Kasumi-1 (cell line): Measurements from ENCODE around the gene AXIN1.
"Not testable (repeated sequence)": the region's sequence is repeated elsewhere in the genome, so short reads cannot be mapped to it uniquely, and the experiment has no call there.

Source experiments
- DNase-seq, 2 experiments: peaks; one replicate each; lab custom pipeline; 2025; lab: John Stamatoyannopoulos, UW

AXIN1 gene, protein sequence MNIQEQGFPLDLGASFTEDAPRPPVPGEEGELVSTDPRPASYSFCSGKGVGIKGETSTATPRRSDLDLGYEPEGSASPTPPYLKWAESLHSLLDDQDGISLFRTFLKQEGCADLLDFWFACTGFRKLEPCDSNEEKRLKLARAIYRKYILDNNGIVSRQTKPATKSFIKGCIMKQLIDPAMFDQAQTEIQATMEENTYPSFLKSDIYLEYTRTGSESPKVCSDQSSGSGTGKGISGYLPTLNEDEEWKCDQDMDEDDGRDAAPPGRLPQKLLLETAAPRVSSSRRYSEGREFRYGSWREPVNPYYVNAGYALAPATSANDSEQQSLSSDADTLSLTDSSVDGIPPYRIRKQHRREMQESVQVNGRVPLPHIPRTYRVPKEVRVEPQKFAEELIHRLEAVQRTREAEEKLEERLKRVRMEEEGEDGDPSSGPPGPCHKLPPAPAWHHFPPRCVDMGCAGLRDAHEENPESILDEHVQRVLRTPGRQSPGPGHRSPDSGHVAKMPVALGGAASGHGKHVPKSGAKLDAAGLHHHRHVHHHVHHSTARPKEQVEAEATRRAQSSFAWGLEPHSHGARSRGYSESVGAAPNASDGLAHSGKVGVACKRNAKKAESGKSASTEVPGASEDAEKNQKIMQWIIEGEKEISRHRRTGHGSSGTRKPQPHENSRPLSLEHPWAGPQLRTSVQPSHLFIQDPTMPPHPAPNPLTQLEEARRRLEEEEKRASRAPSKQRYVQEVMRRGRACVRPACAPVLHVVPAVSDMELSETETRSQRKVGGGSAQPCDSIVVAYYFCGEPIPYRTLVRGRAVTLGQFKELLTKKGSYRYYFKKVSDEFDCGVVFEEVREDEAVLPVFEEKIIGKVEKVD

GRCh38 chr16:352547-353403 is at the start of gene AXIN1:
Gene AXIN1, minus strand, starts transcription at chr16:352723. Its CDS starts 5,698 bp downstream, at chr16:347025.
- peak; percentile 66 to 80 for DNase-seq

DNA sequence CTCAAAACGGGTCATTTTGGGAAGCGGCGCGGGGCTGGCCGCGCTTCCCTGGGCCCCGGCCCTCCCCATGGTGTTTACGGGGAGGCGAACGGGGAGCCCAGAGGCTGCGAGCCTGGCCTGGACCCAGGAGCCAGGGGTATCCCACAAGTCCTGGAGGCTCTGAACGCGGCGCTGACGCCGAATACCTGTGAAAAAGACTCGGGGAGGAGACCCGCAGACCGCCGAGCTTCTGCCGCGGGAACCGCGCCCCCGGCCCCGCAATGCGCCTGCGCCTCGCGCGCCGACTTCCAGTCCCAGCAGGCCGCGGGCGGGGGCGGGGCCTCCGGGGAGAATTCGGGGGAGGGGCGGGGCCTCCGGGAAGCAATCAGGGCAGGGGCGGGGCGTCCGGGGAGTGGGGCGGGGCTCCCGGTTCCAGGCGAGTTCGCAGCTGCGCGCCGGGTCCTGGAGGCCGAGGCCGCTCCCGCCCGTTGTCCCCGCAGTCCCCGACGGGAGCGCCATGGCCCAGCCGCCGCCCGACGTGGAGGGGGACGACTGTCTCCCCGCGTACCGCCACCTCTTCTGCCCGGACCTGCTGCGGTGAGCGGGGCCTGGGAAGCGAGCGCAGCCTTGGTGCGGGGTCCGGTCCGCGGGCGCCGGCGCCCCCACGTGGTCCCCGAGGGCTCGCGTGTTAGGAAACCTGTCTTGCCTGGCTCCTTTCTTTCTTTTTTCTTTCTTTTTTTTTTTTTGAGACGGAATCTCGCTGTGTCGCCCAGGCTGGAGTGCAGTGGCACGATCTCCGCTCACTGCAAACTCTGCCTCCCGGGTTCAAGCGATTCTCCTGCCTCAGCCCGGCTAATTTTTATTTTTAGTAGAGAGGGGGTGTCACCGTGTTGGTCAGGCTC is 49.2 kb upstream of the AXIN1 start, which contains the start of gene DECR2:
DECR2 (plus strand) TSS at position 418 of the 881 bp plus-strand sequence; CDS start at position 497, 79 bp downstream.
- peak; percentile 33 to 43 for DNase-seq

DNA sequence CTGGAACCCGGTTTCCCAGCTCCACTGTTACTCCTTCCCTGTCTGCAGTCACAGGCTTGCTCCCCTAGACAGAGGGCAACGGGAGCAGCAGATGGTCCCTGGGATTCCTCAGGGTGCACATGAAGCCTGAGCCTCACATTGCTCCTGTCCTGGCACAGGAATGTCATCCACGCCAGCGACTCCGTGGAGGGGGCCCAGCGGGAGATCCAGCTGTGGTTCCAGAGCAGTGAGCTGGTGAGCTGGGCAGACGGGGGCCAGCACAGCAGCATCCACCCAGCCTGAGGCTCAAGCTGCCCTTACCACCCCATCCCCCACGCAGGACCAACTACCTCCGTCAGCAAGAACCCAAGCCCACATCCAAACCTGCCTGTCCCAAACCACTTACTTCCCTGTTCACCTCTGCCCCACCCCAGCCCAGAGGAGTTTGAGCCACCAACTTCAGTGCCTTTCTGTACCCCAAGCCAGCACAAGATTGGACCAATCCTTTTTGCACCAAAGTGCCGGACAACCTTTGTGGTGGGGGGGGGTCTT is 47.6 kb upstream of the AXIN1 start:
- no peak for DNase-seq

DNA sequence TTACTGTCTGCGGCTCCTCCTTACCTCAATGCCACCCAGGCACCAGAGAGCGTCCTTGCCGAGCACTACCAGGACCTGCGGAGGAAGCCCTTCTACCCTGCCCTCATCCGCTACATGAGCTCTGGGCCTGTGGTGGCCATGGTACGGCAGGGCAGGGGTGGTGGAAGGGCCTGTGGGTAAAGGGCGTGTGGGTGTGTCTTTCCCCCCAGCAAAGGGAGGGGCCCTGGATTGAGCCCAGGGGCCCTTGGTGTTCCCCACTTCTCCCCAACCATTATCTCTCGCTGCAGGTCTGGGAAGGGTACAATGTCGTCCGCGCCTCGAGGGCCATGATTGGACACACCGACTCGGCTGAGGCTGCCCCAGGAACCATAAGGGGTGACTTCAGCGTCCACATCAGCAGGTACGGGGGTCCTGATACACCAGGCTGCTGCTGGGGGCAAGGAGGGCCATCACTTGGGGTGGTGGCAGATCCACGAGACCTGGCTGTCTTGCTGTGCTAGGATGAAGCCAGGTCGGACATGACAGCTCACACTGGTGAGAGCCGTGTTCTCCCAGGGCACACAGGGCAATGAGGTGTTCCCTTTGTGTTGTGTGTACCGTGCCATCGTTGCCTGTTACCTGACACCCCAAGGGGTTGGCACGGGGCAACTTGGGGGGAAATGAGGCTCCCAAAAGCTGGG is 47.0 kb upstream of the AXIN1 start:
- DNase-seq, result no peak

DNA sequence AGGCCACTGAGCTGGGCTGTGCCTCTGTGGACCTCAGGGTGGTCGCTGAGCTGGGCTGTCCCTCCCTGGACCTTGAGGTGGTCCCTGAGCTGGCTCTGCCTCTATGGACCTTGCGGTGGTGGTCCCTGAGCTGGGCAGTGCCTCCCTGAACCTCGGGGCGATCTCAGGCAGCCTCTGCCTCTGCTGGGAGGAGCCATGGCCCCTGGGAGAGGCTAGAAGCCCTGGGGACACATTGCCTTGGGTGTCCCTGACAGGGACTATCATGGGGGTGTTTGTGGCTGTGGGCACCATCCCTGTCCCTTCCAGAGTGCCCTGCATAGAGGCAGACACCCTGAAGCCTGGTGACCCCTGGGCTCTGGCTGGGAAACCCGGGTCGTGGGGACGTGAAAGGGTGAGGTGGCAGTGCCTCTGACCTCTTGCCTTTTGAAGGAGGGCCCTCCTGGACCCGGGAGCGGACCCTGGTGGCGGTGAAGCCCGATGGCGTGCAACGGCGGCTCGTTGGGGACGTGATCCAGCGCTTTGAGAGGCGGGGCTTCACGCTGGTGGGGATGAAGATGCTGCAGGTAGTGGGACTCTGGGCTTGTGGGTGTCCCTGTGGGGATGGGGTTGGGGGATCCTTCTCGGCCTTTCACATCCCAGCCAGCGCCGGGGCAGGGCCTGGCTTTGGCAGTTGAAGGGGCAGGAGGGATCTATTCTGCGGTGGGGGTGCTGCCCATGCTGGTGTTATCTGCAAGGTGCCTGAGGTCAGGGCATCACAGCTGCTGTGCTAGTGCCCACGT is 46.2 kb upstream of the AXIN1 start:
- no peak for DNase-seq

- DNase-seq, result peak in 1 of 2 experiments; percentile 25
Measured at GRCh38 chr16:397736-398332, 45.3 kb upstream of the AXIN1 start.

- no peak for DNase-seq
Measured at GRCh38 chr16:397135-397661, 44.7 kb upstream of the AXIN1 start, which contains the start of gene NME4. Gene NME4, plus strand, starts transcription at chr16:397199. Its CDS starts 24 bp downstream, at chr16:397223.

DNA sequence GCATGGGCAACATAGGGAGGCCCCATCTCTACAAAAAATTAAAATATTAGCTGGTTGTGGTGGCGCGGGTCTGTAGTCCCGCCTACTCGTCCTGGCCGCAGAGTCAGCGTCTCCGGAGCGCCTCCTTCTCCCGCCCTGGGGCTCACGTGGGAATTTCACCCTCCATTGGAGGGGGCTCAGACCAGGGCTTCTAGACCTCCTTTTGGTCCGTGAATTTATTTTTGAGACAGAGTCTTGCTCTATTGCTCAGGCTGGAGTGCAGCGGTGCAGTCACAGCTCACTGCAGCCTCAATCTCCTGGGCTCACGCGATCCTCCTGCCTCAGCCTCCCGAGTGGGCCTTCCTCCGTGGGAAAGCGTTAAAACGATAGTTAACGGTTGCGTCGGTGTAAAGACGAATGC is 44.1 kb upstream of the AXIN1 start:
- DNase-seq, result peak; percentile 25 to 45

DNA sequence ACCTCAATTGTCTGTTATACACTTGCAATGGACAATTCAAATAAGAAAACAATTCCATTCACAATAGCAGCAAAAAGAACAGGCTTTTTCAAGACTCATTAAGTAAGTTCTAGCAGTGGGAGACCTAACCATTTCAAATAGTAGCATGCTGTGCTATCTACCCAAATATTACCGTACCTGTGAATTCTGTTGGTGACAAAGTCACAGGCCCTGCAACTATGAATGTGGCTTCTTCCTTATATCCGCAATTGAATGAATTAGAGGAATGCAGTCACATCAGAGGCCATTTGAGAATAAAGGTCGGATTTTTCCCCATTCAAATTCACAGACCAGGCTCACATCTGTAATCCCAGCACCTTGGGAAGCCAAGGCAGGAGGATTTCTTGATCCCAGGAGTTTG is 43.7 kb upstream of the AXIN1 start:
- no peak for DNase-seq

- DNase-seq, result no peak
Measured at GRCh38 chr16:392450-393030, 40.0 kb upstream of the AXIN1 start.

- DNase-seq, result peak; percentile 41 to 48
Measured at GRCh38 chr16:391885-392335, 39.4 kb upstream of the AXIN1 start.

- DNase-seq, result no peak
Measured at GRCh38 chr16:389352-389751, 36.8 kb upstream of the AXIN1 start.

DNA sequence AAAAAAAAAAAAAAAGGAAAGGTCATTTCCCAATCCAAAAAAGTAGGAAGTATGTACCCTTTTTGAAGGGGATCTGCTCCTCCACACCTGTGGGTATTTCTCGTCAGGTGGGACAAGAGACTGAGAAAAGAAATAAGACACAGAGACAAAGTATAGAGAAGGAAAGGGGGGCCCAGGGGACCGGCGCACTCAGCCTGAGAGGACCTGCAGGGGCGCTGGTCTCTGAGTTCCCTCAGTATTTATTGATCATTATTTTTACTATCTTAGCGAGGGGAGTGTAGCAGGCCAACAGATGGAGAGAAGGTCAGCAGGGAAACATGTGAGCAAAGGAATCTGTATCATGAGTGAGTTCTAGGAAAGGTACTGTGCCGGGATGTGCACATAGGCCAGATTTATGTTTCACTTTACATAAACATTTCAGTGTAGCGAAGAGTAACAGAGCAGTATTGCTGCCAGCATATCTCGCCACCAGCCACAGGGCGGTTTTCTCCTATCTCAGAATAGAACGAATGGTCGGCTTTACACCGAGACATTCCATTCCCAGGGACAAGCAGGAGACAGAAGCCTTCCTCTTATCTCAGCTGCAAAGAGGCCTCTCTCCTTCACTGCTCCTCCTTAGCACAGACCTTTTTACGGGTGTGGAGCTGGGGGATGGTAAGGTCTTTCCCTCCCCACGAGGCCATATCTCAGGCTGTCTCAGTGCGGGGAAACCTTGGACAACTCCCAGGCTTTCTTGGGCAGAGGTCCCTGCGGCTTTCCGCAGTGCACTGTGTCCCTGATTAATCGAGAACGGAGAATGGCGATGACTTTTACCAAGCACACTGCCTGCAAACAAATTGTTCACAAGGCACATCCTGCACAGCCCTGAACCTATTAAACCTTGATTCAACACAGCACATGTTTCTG is 35.5 kb upstream of the AXIN1 start:
- not testable (repeated sequence) for DNase-seq

DNA sequence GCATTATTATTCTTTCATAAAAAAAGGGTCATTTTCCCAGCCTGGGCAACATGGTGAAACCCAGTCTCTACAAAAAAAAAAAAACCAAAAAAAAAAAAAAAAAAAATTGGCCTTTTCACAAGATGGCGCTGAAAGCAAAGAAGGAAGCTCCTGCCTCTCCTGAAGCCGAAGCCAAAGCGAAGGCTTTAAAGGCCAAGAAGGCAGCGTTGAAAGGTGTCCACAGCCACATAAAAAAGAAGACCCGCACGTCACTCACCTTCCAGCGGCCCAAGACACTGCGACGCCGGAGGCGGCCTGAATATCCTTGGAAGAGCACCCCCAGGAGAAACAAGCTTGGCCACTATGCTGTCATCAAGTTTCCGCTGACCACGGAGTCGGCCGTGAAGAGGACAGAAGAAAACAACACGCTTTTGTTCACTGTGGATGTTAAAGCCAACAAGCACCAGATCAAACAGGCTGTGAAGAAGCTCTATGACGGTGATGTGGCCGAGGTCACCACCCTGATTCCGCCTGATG is 34.2 kb upstream of the AXIN1 start:
- DNase-seq, result no peak

DNA sequence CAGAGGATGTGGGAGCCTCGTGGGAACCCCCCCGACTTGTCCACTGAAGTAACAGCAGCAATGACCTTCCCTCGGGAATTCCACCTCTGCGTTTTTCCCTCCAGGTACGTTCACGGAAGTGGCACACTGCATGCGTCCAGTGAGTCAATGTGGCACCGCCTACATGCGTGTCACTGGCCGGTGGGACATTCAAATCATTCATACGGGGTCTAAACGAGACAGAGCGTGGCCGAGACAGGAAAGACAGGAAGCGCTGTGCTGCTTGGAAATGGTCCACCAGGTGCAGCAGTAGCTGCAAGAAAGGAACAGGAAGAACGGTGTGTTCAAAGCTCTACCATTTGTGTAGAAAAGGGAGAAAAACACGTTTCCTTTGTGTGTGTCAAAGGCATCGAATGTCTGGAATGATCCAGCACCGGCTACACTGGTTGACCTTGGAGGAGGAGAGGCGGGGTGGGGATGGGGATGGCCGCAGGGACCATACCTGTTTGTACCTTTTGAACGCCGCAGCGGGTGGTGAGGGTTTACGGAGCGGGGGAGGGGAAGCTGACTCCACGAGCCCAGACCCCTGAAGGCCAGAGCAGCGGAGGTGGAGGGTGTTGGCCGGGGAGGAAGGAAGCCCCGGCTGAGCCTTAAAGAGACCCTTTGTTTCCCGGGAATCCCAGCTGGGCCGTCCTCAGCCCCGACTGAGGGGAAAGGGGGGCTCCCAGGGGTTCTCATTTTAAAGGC is 31.0 kb upstream of the AXIN1 start:
- no peak for DNase-seq
